ENCODE data around the gene CLASP1. TPM values are rescaled to one million over a fixed set of nuclear protein-coding genes. Genes with fewer than 3 reads are reported as not detected.

CLASP1 gene
- total RNA-seq, 1 experiment from 2014 or later, result 49.2 TPM

- no peaks in the 10 kb centered on the region for H3K9me3 ChIP-seq (ENCODE audit: control insufficient read depth, insufficient read depth, low read depth, low read length)
- no peaks in the 10 kb centered on the region for H3K27me3 ChIP-seq (ENCODE audit: control insufficient read depth, insufficient read depth, low read length)
- no peak for DNase-seq (ENCODE audit: low read depth, low spot score)
- no peaks in the 10 kb centered on the region for H3K4me1 ChIP-seq (ENCODE audit: control insufficient read depth, insufficient read depth, low read length)
- in situ Hi-C loops (cut with HindIII; ENCODE audit: low pct_unique_long_range_greater_than_20kb, low sequenced_read_pairs), result no loop called here
- BruUV-seq (replicated peaks), result no TSS peak
- ChIA-PET CTCF (interaction anchor here (0.5 kb wide), 1 partner anchor 181 kb away, joined by 4 read pairs; no protein-coding TSS in a partner anchor), POLR2A (no interaction called here)
- H3K4me3 ChIP-seq (ENCODE audit: low read depth in 2 of 2, low read length in 2 of 2), result no peak overlapping the region
- no peak for ATAC-seq
- no peaks in the 10 kb centered on the region for H3K36me3 ChIP-seq (ENCODE audit: control insufficient read depth, insufficient read depth, low read length)
- intact Hi-C loops (cut with micrococcal nuclease; ENCODE audit: unreplicated experiment), result loop anchor here (10.0 kb wide), 1 partner anchor 235 kb away; no protein-coding TSS in a partner anchor
- no peak for TF ChIP-seq SIN3A (IDR thresholded peaks at IDR 0.05; ENCODE audit: borderline replicate concordance, insufficient read depth, low read depth, low read length)
- TF ChIP-seq REST (IDR thresholded peaks at IDR 0.05; ENCODE audit: insufficient read depth in 1 of 2, low read depth in 2 of 2, low read length in 1 of 2), result no peak
- no peak for TF ChIP-seq TCF7L2 (IDR thresholded peaks at IDR 0.05; ENCODE audit: low read depth, low read length)
- TF ChIP-seq POLR2AphosphoS5 (IDR thresholded peaks at IDR 0.05; ENCODE audit: low read depth, low read length), result no peak
- TF ChIP-seq CTCF (IDR thresholded peaks at IDR 0.05), result no peak
- H3K27ac ChIP-seq (ENCODE audit: low read length), result no peak overlapping the region
Measured at GRCh38 chr2:121329786-121330185, 319.5 kb downstream of the CLASP1 start.

GRCh38 chr2:121326628-121327027 lies 322.6 kb downstream of the CLASP1 start:
- in situ Hi-C loops (cut with HindIII; ENCODE audit: low pct_unique_long_range_greater_than_20kb, low sequenced_read_pairs), result no loop called here
- no peak for DNase-seq (ENCODE audit: low read depth, low spot score)
- TF ChIP-seq CTCF (IDR thresholded peaks at IDR 0.05) (no peak), TCF7L2 (IDR thresholded peaks at IDR 0.05; ENCODE audit: low read depth, low read length) (no peak), REST (IDR thresholded peaks at IDR 0.05; ENCODE audit: insufficient read depth in 1 of 2, low read depth in 2 of 2, low read length in 1 of 2) (no peak), POLR2AphosphoS5 (IDR thresholded peaks at IDR 0.05; ENCODE audit: low read depth, low read length) (no peak), SIN3A (IDR thresholded peaks at IDR 0.05; ENCODE audit: borderline replicate concordance, insufficient read depth, low read depth, low read length) (no peak)
- no peaks in the 10 kb centered on the region for H3K4me1 ChIP-seq (ENCODE audit: control insufficient read depth, insufficient read depth, low read length)
- no peaks in the 10 kb centered on the region for H3K9me3 ChIP-seq (ENCODE audit: control insufficient read depth, insufficient read depth, low read depth, low read length)
- no peaks in the 10 kb centered on the region for H3K36me3 ChIP-seq (ENCODE audit: control insufficient read depth, insufficient read depth, low read length)
- intact Hi-C loops (cut with micrococcal nuclease; ENCODE audit: unreplicated experiment), result loop anchor here (10.0 kb wide), 1 partner anchor 232 kb away; no protein-coding TSS in a partner anchor
- ChIA-PET POLR2A (no interaction called here), CTCF (interaction anchor here (0.6 kb wide), 1 partner anchor 234 kb away, joined by 3 read pairs; no protein-coding TSS in a partner anchor)
- H3K27me3 ChIP-seq (ENCODE audit: control insufficient read depth, insufficient read depth, low read length), result no peaks in the 10 kb centered on the region
- no peak for ATAC-seq
- no peak overlapping the region for H3K27ac ChIP-seq (ENCODE audit: low read length)
- no TSS peak for BruUV-seq (replicated peaks)
- H3K4me3 ChIP-seq (ENCODE audit: low read depth in 2 of 2, low read length in 2 of 2), result no peak overlapping the region
